Duodenal mucosa (tissue), 2 donors: ENCODE results near the gene PPFIBP1.

Source experiments
- H3K27ac ChIP-seq: one replicate; pipeline ENCODE4 v1.7.0; 2013; ENCODE audit warnings: low read depth, low read length
- H3K27me3 ChIP-seq, 2 donors: one replicate each; pipeline ENCODE4 v1.7.0; 2013; ENCODE audit warnings: low read length in 2 of 2, control low read depth in 1 of 2; ENCODE audit not compliant: insufficient read depth in 2 of 2, control insufficient read depth in 1 of 2
- H3K36me3 ChIP-seq, 2 donors: one replicate each; pipeline ENCODE4 v1.7.0; 2013; ENCODE audit warnings: low read length in 2 of 2, control low read depth in 1 of 2; ENCODE audit not compliant: insufficient read depth in 2 of 2, control insufficient read depth in 1 of 2
- H3K4me1 ChIP-seq, 2 donors: one replicate each; pipeline ENCODE4 v1.7.0; 2013; ENCODE audit warnings: low read length in 2 of 2, control low read depth in 1 of 2; ENCODE audit not compliant: insufficient read depth in 2 of 2, control insufficient read depth in 1 of 2
- H3K4me3 ChIP-seq, 2 donors: one replicate each; pipeline ENCODE4 v1.7.0; 2013; ENCODE audit warnings: low read length in 2 of 2, low read depth in 1 of 2
- H3K9ac ChIP-seq, 2 donors: one replicate each; pipeline ENCODE4 v1.7.0; 2013; ENCODE audit warnings: low read length in 2 of 2, low read depth in 1 of 2
- H3K9me3 ChIP-seq, 2 donors: one replicate each; pipeline ENCODE4 v1.7.0; 2013; ENCODE audit warnings: low read length in 2 of 2, control low read depth in 1 of 2; ENCODE audit not compliant: control insufficient read depth in 1 of 2

The PPFIBP1 gene

DNA sequence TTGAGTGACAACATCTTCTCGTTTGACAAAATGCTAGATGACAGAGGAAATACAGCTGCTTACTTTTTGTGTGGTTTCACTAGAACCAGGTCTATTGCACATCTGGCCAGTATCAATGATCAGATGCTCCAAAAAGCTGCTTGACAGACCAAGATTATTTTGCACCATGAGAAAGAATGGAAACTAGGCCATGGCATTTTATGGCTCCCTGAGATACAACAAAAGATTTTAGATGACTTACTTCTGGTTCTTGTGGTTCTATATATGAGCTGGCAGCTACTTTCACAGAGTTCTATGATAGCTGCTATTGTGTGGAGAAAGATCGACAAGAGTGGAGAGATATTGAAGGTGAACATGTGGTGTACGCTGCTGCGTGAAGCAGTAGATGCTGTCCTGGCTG lies 25.9 kb upstream of the PPFIBP1 start:
- no peaks in the 10 kb centered on the region for H3K27me3 ChIP-seq
- no peak overlapping the region for H3K9ac ChIP-seq
- H3K9me3 ChIP-seq: no peaks in the 10 kb centered on the region
- no peak overlapping the region for H3K27ac ChIP-seq
- H3K4me1 ChIP-seq: no peaks in the 10 kb centered on the region
- H3K4me3 ChIP-seq: no peak overlapping the region
- H3K36me3 ChIP-seq: no peaks in the 10 kb centered on the region

DNA sequence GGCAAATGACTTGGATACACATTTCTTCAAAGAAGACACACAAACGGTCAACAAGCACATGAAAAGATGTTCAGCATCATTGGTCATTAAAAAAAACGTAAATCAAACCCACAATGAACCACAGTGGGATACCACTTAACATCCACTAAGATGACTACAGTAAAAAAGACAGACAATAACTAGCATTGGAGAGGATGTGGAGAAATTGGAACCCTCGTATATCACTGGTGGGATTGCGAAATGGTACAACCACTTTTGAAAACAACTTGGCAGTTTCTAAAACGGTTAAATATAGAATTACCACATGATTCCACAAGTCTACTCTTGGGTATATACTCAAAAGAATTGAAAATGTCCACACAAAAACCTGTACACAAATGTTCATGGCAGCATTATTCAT lies 25.2 kb upstream of the PPFIBP1 start:
- Histone ChIP-seq H3K9me3 (no peaks in the 10 kb centered on the region), H3K27ac (no peak overlapping the region)

DNA sequence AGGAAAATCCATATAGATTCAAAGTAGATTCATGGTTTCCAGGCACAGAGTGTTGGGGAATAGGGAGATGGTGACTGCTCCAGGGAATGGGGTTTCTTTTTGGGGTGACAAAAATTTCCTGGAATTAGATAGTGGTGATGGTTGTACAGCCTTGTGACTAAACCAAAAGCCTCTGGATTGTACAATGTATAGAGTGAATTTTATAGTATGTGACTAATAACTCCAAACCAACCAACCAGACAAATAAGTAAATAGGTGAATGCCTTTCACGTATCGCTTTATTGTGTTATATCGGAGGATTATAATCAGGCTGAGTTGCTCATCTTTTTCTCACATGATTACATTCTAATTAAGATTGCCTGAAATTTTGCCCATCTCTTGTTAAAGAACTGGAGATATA lies 24.6 kb upstream of the PPFIBP1 start:
- no peaks in the 10 kb centered on the region for H3K36me3 ChIP-seq
- H3K9me3 ChIP-seq: no peaks in the 10 kb centered on the region

More for the DNA sequence above, 25.2 kb upstream of the PPFIBP1 start:
- no peak overlapping the region for H3K4me3 ChIP-seq
- no peaks in the 10 kb centered on the region for H3K36me3 ChIP-seq
- H3K27me3 ChIP-seq: no peaks in the 10 kb centered on the region
- H3K9ac ChIP-seq: no peak overlapping the region
- no peaks in the 10 kb centered on the region for H3K4me1 ChIP-seq

DNA sequence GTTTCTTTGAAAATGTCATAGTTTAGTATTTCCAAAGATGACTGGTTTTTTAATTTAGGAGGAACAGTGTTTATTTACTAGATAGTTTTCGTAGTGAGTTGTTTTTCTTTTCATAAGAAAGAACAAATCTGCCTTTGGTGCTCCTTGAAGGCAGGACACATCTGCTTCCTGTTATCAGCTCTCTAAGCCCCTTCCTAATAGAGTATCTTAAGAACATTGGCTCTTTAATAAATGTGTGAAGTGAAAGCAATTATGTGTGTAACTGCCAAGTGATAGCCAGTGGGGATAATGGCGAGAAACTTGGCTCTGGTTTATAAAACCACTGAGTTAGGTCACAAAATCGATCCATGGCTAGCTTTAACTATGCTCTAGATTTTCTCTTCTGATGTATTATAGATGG lies 23.5 kb upstream of the PPFIBP1 start:
- Histone ChIP-seq H3K4me3 (no peak overlapping the region), H3K27me3 (no peaks in the 10 kb centered on the region), H3K4me1 (no peaks in the 10 kb centered on the region), H3K36me3 (no peaks in the 10 kb centered on the region), H3K9me3 (no peaks in the 10 kb centered on the region), H3K9ac (no peak overlapping the region), H3K27ac (no peak overlapping the region)

More for the DNA sequence above, 24.6 kb upstream of the PPFIBP1 start:
- H3K4me3 ChIP-seq: no peak overlapping the region
- H3K27me3 ChIP-seq: no peaks in the 10 kb centered on the region
- H3K9ac ChIP-seq: no peak overlapping the region
- no peak overlapping the region for H3K27ac ChIP-seq
- no peaks in the 10 kb centered on the region for H3K4me1 ChIP-seq

DNA sequence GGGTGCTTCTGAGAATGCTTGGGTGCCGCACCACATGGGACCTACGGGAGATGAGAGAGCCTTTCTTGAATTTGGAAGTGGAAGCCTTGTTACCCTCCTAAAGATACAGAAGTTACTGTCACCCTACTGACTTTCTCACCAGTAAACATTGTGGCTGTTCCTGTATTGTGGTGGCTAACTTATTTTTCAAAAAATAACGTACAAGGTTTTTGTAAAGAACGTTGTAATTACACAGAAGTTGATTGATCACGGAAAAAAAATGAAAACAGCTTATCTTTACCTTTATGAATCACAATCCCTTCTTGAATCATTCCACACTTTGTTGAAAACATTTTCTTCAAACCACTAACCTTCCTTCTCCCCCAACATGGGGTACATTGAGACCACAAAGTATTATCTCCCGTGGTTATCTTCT lies 22.0 kb upstream of the PPFIBP1 start:
- no peak overlapping the region for H3K27ac ChIP-seq
- H3K9ac ChIP-seq: no peak overlapping the region
- peaks cover 0 to 7% of the 10 kb centered on the region in 2 donors for H3K9me3 ChIP-seq
- no peaks in the 10 kb centered on the region for H3K27me3 ChIP-seq
- no peaks in the 10 kb centered on the region for H3K4me1 ChIP-seq
- no peak overlapping the region for H3K4me3 ChIP-seq
- H3K36me3 ChIP-seq: no peaks in the 10 kb centered on the region

DNA sequence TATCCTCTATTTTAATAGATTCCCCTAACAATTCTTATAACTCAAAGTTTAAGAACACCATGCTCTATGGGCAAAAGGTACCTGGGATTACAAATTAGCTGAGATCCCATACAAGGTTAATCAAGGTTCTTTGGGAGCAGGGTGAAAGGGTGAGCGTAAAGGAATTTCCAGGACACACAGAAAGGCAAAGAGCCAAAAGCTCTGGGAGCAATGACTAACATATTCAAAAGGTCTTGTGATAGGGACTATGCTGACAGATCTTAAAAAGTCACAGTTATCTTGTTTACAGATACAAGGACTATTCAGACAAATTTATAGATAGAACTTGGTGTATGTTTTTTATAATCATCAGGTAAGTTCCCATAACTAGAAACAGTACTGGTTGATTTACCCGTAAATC lies 19.5 kb upstream of the PPFIBP1 start:
- no peaks in the 10 kb centered on the region for H3K4me1 ChIP-seq
- no peak overlapping the region for H3K9ac ChIP-seq
- no peak overlapping the region for H3K27ac ChIP-seq
- no peak overlapping the region for H3K4me3 ChIP-seq
- H3K9me3 ChIP-seq: peaks cover 0 to 7% of the 10 kb centered on the region in 2 donors
- no peaks in the 10 kb centered on the region for H3K27me3 ChIP-seq
- no peaks in the 10 kb centered on the region for H3K36me3 ChIP-seq

DNA sequence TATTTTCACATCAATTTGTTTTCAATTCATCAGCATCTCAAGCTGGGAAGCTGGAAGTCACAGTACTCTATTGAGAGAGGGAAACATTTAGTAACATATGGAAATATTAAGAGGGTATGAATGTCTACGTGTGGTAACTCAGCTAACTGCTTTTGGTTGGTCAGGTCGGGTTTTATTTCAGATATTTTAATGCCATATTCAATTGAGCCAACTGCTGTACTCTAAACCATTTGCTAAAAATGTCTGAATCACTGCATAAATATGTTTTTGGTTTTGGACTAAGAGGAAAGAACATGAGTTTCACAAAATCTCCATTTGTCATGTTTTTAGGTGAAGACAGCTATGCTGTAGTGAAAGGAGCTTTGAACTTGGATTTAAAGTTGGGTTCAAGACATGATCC lies 18.9 kb upstream of the PPFIBP1 start:
- Histone ChIP-seq H3K9me3 (peaks cover 0 to 7% of the 10 kb centered on the region in 2 donors), H3K4me1 (no peaks in the 10 kb centered on the region), H3K27ac (no peak overlapping the region), H3K4me3 (no peak overlapping the region), H3K27me3 (no peaks in the 10 kb centered on the region), H3K36me3 (no peaks in the 10 kb centered on the region), H3K9ac (no peak overlapping the region)

DNA sequence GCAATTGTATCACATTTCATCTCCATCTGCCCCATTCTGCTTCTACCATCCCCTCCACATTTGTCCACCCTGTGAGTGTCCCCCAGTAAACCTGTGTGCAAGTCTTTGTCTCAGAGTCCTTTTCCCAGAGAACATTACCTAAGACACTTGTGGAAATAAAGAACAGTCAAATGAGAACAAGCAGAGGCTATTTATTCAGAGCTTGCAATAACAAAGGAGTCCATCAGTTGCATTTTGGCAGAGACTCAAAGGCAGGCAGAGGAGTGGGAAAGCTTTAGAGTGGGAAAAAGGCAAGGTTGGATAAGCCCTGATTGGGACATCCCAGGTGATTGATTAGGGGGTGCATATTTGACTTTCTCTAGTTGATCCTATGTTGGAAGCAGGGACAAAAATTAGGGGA lies 18.2 kb upstream of the PPFIBP1 start:
- Histone ChIP-seq H3K27me3 (no peaks in the 10 kb centered on the region), H3K4me3 (no peak overlapping the region), H3K9me3 (peaks cover 0 to 7% of the 10 kb centered on the region in 2 donors), H3K27ac (no peak overlapping the region), H3K9ac (no peak overlapping the region), H3K36me3 (no peaks in the 10 kb centered on the region), H3K4me1 (no peaks in the 10 kb centered on the region)

DNA sequence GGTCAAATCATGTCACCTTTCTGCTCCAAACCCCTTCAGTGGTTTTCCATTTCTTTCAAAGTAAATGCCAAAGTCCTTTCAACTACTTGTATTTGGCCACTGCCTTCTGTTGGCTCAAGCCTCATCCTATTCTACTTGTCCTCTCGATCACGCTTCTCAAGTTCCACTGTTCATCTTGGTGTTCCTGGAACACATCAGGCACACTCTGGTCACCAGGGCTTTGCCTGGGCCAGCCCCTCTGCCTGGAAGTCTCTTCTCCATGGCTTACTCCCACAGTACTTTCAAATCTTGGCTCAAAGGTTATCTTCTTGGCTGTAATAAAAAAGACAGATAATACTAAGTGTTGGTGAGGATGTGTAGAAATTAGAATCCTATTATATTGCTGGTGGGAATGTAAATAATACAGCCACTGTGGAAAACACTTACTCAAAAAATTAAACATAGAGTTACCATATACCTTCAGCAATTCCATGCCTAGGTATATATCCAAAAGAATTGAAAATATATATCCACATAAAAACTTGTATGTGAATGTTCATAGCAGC lies 17.3 kb upstream of the PPFIBP1 start:
- H3K4me1 ChIP-seq: no peaks in the 10 kb centered on the region
- no peak overlapping the region for H3K9ac ChIP-seq
- no peak overlapping the region for H3K4me3 ChIP-seq
- H3K27ac ChIP-seq: no peak overlapping the region
- H3K27me3 ChIP-seq: no peaks in the 10 kb centered on the region
- peaks cover 0 to 7% of the 10 kb centered on the region in 2 donors for H3K9me3 ChIP-seq
- no peaks in the 10 kb centered on the region for H3K36me3 ChIP-seq

DNA sequence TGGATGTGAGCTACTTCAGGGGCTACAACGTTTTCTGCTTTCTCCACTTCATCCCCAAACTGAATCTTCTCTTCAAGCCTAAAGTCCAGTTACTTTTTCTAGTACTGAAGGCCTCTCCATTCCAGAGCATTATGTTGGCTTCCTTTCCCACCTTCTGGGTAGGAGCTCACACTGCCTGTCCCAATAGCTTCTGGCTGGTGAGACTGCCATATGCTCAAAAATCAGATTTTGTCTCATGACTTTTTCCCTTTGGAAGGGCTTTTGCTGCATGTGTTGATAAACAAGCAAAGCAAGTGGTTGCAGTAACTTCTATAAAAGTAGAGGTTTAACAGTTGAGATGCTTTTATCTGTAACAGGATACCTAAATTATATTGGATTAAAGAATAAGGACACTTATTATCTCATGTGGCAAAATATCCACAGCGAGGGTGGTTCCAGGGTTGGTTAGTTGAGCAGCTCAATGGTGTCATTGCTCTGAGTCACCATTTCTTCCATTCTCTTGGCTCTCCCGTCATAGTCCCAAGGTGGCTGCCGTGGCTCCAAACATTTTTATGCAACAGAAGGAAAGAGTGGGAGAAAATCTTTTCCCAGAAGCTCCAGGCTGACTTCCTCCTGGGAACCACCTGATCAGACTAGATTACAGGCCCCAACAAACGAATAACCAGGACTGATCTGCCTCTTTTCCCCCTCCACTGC lies 15.1 kb upstream of the PPFIBP1 start:
- H3K27me3 ChIP-seq: no peaks in the 10 kb centered on the region
- no peak overlapping the region for H3K4me3 ChIP-seq
- H3K9me3 ChIP-seq: peaks cover 0 to 7% of the 10 kb centered on the region in 2 donors
- H3K4me1 ChIP-seq: no peaks in the 10 kb centered on the region
- no peak overlapping the region for H3K9ac ChIP-seq
- no peak overlapping the region for H3K27ac ChIP-seq
- H3K36me3 ChIP-seq: no peaks in the 10 kb centered on the region
